NB4 (cell line): ENCODE measurements around the gene LITAF.

ENCODE experiments used
- CTCF ChIP-seq: IDR thresholded peaks from one replicate; pipeline ENCODE4 v1.5.1; 2012; ENCODE audit warnings: low read depth, low read length
- MAX ChIP-seq: IDR thresholded peaks from 2 replicates; pipeline ENCODE4 v1.6.1; 2011; ENCODE audit warnings: low read depth, low read length
- MYC ChIP-seq: IDR thresholded peaks from 2 replicates; pipeline ENCODE4 v1.6.1; 2011; ENCODE audit warnings: low read depth, low read length
- POLR2A ChIP-seq: IDR thresholded peaks from 2 replicates; pipeline ENCODE4 v1.6.1; 2011; ENCODE audit warnings: mild to moderate bottlenecking; ENCODE audit not compliant: insufficient read length; ENCODE audit errors: extremely low read depth

GRCh38 chr16:11515540-11516430 is 70.9 kb downstream of the LITAF start:
- no peak for TF ChIP-seq CTCF
- no peak for TF ChIP-seq MYC
- no peak for TF ChIP-seq MAX
- no peak for TF ChIP-seq POLR2A
